Prostate gland (tissue), 2 donors: ENCODE results near the gene PPM1J. TPM values are rescaled to one million over a fixed set of nuclear protein-coding genes. Genes with fewer than 3 reads are reported as not detected.

ENCODE experiments used
- DNase-seq: peaks from one replicate; pipeline ENCODE4 v3.0.0-alpha.2; 2019; ENCODE audit warnings: low spot score
- H3K27ac ChIP-seq, 2 donors: fragments of 200-600 bp; sonication (generic); 2 replicates each; pipeline ENCODE4 v1.5.1; 2017 to 2019
- H3K27me3 ChIP-seq: fragments of 200-600 bp; sonication (generic); replicated peaks from 2 replicates; pipeline ENCODE4 v1.5.1; 2019; ENCODE audit not compliant: insufficient read depth
- H3K36me3 ChIP-seq, 2 donors: fragments of 200-600 bp; sonication (generic); 1 replicate in 1 of 2; 2 replicates in 1 of 2; pipeline versions ENCODE4 v1.5.1 to v1.8.1; 2017 to 2019
- H3K4me1 ChIP-seq: fragments of 200-600 bp; sonication (generic); replicated peaks from 2 replicates; pipeline ENCODE4 v1.5.1; 2019
- H3K4me3 ChIP-seq, 2 donors: fragments of 200-600 bp; sonication (generic); 2 replicates each; pipeline ENCODE4 v1.5.1; 2017 to 2019
- H3K9me3 ChIP-seq: fragments of 200-600 bp; sonication (generic); 2 replicates; pipeline ENCODE4 v1.5.1; 2017
- CTCF ChIP-seq, 4 experiments: fragments of 200-600 bp in 2 of 4; fragments of 450-650 bp in 2 of 4; sonication (generic) in 2 of 4; IDR thresholded peaks; 1 replicate in 3 of 4; 2 replicates in 1 of 4; pipeline ENCODE4 v1.5.1; 2016 to 2019; ENCODE audit warnings: antibody characterized with exemption in 4 of 4, mild to moderate bottlenecking in 2 of 4, moderate library complexity in 2 of 4
- POLR2A ChIP-seq: fragments of 450-650 bp; IDR thresholded peaks from one replicate; pipeline ENCODE4 v1.6.1; 2016; ENCODE audit warnings: antibody characterized with exemption, mild to moderate bottlenecking
- POLR2AphosphoS5 ChIP-seq: sonication (generic); formaldehyde crosslinking; IDR thresholded peaks from one replicate; pipeline ENCODE4 v1.6.1; 2017; ENCODE audit warnings: antibody characterized with exemption
- WGBS: methylation state at CpG from one replicate; pipeline ENCODE4 v1.1.5; 2018; 5-methylcytosine and 5-hydroxymethylcytosine counted together
- intact Hi-C: fragments of 100-400 bp; cut with DNase I; formaldehyde crosslinking; loops from one replicate; pipeline ENCODE4 v1.14.2; 2022
- total RNA-seq, 2 donors: library from RNA; depleted of rRNA; stranded (reverse); fragments of >200 nt; gene quantifications; one replicate each; pipeline ENCODE4 v1.1.0, GENCODE V29; 2016

PPM1J gene
- total RNA-seq, 2 donors from 2014 or later, result 2.0 to 16.8 TPM

GRCh38 chr1:112710159-112710558 lies 5.0 kb downstream of the PPM1J start:
- Histone ChIP-seq H3K27ac (no peak overlapping the region), H3K36me3 (no peaks in the 10 kb centered on the region), H3K4me1 (no peaks in the 10 kb centered on the region), H3K4me3 (no peak overlapping the region), H3K27me3 (no peaks in the 10 kb centered on the region), H3K9me3 (no peaks in the 10 kb centered on the region)
- intact Hi-C loops, result loop anchor here (10.0 kb wide), 1 partner anchor 365 kb away; the partner anchor contains the start of gene LRIG2
- no peak for DNase-seq
- 87% methylated on average over 7 of the region's 7 CpGs for WGBS
- TF ChIP-seq CTCF (IDR thresholded peaks at IDR 0.05), result no peak
- TF ChIP-seq POLR2AphosphoS5, result no peak
- TF ChIP-seq POLR2A, result no peak

- Histone ChIP-seq H3K9me3 (no peaks in the 10 kb centered on the region), H3K4me1 (peaks cover 13% of the 10 kb centered on the region), H3K27me3 (no peaks in the 10 kb centered on the region), H3K36me3 (no peaks in the 10 kb centered on the region), H3K4me3 (no peak overlapping the region), H3K27ac (no peak overlapping the region)
- DNase-seq, result no peak
- TF ChIP-seq POLR2AphosphoS5 (no peak), CTCF (IDR thresholded peaks at IDR 0.05) (no peak), POLR2A (no peak)
- intact Hi-C loops, result no loop called here
- WGBS, result 96% methylated on average over 3 of the region's 3 CpGs
Observed at GRCh38 chr1:112708489-112708888, 6.6 kb downstream of the PPM1J start.

GRCh38 chr1:112708002-112708448 lies 7.1 kb downstream of the PPM1J start:
- Histone ChIP-seq H3K9me3 (no peaks in the 10 kb centered on the region), H3K4me1 (peaks cover 14% of the 10 kb centered on the region), H3K27ac (peak overlapping the region; percentile 98), H3K36me3 (no peaks in the 10 kb centered on the region), H3K4me3 (no peak overlapping the region), H3K27me3 (no peaks in the 10 kb centered on the region)
- no peak for DNase-seq
- intact Hi-C loops, result no loop called here
- 73% methylated on average over 6 of the region's 6 CpGs for WGBS
- no peak for TF ChIP-seq CTCF (IDR thresholded peaks at IDR 0.05)
- TF ChIP-seq POLR2A, result no peak
- no peak for TF ChIP-seq POLR2AphosphoS5

DNA sequence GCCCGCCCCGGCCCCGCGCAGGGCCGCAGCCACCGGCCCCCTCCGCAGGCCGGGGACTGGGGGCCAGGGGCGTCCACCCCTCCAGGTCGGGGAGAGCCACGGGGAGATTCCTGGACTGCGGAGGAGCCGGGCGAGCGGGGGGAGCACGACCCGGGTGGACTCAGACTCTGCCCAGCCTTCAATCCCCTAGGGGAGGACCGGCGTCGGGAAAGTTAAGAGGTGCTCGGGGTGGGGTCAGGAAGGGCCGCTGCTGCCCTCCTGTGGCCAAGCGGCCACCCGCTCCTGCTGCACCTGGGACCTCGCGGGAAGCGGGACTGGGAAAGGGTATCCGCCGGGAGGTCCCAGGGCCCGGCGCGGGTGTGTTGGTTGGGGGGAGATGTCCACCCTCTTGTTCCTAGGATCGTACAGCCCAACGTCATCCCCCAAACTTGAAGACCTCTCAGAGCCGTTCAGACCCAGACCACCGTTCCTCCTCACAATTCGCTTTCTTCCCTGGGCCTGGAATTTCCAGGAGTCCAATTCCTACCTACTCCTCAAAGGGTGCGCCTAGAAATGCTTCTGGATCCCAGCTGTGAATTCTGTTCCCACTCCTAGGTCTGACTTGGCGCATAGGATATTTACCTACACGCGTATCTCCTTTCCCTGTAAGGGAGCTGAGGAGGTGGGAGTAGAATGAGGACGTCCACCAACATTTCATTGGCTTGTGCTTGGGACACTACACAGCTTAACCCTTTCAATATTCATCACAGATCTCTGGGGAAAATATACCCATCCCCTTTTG lies 7.7 kb downstream of the PPM1J start:
- Histone ChIP-seq H3K27ac (peak overlapping the region; percentile 98), H3K36me3 (no peaks in the 10 kb centered on the region), H3K4me3 (peak overlapping the region; percentile 96 to 99), H3K4me1 (peaks cover 18% of the 10 kb centered on the region), H3K27me3 (no peaks in the 10 kb centered on the region), H3K9me3 (no peaks in the 10 kb centered on the region)
- WGBS, result 4% methylated on average over 27 of the region's 42 CpGs
- intact Hi-C loops, result loop anchor here (2.0 kb wide), 3 partner anchors 89 to 311 kb away; partner anchors contain the start of genes CAPZA1, CTTNBP2NL and ST7L
- TF ChIP-seq POLR2AphosphoS5 (peak; percentile 50), CTCF (IDR thresholded peaks at IDR 0.05) (peak; percentile 89 to 95 (median 92)), POLR2A (no peak)
- DNase-seq, result peak; percentile 90
